RWPE2 (cell line): ENCODE measurements around the gene AURKAIP1.
"Not testable (repeated sequence)": the region's sequence is repeated elsewhere in the genome, so short reads cannot be mapped to it uniquely, and the experiment has no call there.

Experiments
- ATAC-seq: fragments of 200-7000 bp; cut with Tn5 transposase; 3 replicates; pipeline ENCODE4 v1.9.1; 2021; ENCODE audit warnings: low read depth
- DNase-seq: peaks from one replicate; pipeline ENCODE4 v3.0.0-alpha.2; 2020; ENCODE audit warnings: low spot score
- H3K27ac ChIP-seq: fragments of 450-650 bp; 2 replicates; pipeline ENCODE4 v1.5.1; 2017; ENCODE audit warnings: mild to moderate bottlenecking; ENCODE audit not compliant: poor library complexity, severe bottlenecking
- H3K27me3 ChIP-seq: fragments of 250-450 bp; sonication (Bioruptor Pico); 2 replicates; pipeline ENCODE4 v1.5.1; 2021; ENCODE audit warnings: mild to moderate bottlenecking, moderate library complexity; ENCODE audit not compliant: insufficient read depth, poor library complexity, severe bottlenecking
- H3K36me3 ChIP-seq: fragments of 250-450 bp; sonication (Bioruptor Pico); 2 replicates; pipeline ENCODE4 v1.5.1; 2020; ENCODE audit warnings: low read depth, mild to moderate bottlenecking, moderate library complexity
- H3K4me1 ChIP-seq: fragments of 250-450 bp; sonication (Bioruptor Pico); 2 replicates; pipeline ENCODE4 v1.5.1; 2021; ENCODE audit warnings: mild to moderate bottlenecking, moderate library complexity; ENCODE audit not compliant: insufficient read depth, poor library complexity, severe bottlenecking
- H3K4me3 ChIP-seq: fragments of 250-450 bp; sonication (Bioruptor Pico); 2 replicates; pipeline ENCODE4 v1.5.1; 2021; ENCODE audit warnings: mild to moderate bottlenecking, moderate library complexity; ENCODE audit not compliant: severe bottlenecking
- H3K9me3 ChIP-seq: fragments of 250-450 bp; sonication (Bioruptor Pico); 2 replicates; pipeline ENCODE4 v1.5.1; 2021; ENCODE audit warnings: mild to moderate bottlenecking, moderate library complexity; ENCODE audit not compliant: severe bottlenecking
- CTCF ChIP-seq: fragments of 450-650 bp; IDR thresholded peaks from one replicate; pipeline ENCODE4 v1.5.1; 2017; ENCODE audit warnings: mild to moderate bottlenecking, moderate library complexity; ENCODE audit not compliant: poor library complexity, severe bottlenecking

AURKAIP1 gene

GRCh38 chr1:1370771-1371300 lies 4.2 kb downstream of the AURKAIP1 start:
- DNase-seq = no peak
- H3K4me3 ChIP-seq = no peak overlapping the region

GRCh38 chr1:1370094-1370493 lies 4.9 kb downstream of the AURKAIP1 start:
- not testable (repeated sequence) for H3K27ac ChIP-seq, ATAC-seq, DNase-seq, H3K27me3 ChIP-seq, H3K4me1 ChIP-seq, H3K9me3 ChIP-seq, H3K36me3 ChIP-seq, H3K4me3 ChIP-seq

More at GRCh38 chr1:1370771-1371300, 4.2 kb downstream of the AURKAIP1 start:
- no peaks in the 10 kb centered on the region for H3K9me3 ChIP-seq
- H3K27me3 ChIP-seq = no peaks in the 10 kb centered on the region
- no peak for TF ChIP-seq CTCF
- ATAC-seq = no peak
- no peak overlapping the region for H3K27ac ChIP-seq
- peaks cover 4% of the 10 kb centered on the region for H3K4me1 ChIP-seq
- H3K36me3 ChIP-seq = peaks cover 8% of the 10 kb centered on the region

- ATAC-seq = no peak
- H3K9me3 ChIP-seq = no peaks in the 10 kb centered on the region
- H3K36me3 ChIP-seq = no peaks in the 10 kb centered on the region
- no peak overlapping the region for H3K27ac ChIP-seq
- H3K4me1 ChIP-seq = no peaks in the 10 kb centered on the region
- no peak for DNase-seq
- no peaks in the 10 kb centered on the region for H3K27me3 ChIP-seq
- no peak for TF ChIP-seq CTCF
- no peak overlapping the region for H3K4me3 ChIP-seq
Observed at GRCh38 chr1:1367315-1367714, 7.7 kb downstream of the AURKAIP1 start.

GRCh38 chr1:1366699-1367066 lies 8.3 kb downstream of the AURKAIP1 start:
- Histone ChIP-seq H3K36me3 (no peaks in the 10 kb centered on the region), H3K27me3 (no peaks in the 10 kb centered on the region), H3K4me1 (no peaks in the 10 kb centered on the region), H3K9me3 (no peaks in the 10 kb centered on the region), H3K4me3 (no peak overlapping the region), H3K27ac (no peak overlapping the region)
- DNase-seq = no peak
- no peak for TF ChIP-seq CTCF
- ATAC-seq = no peak

GRCh38 chr1:1365875-1366698 lies 8.9 kb downstream of the AURKAIP1 start:
- no peak for TF ChIP-seq CTCF
- ATAC-seq = no peak
- no peak for DNase-seq
- Histone ChIP-seq H3K4me1 (no peaks in the 10 kb centered on the region), H3K27me3 (no peaks in the 10 kb centered on the region), H3K27ac (no peak overlapping the region), H3K9me3 (no peaks in the 10 kb centered on the region), H3K4me3 (no peak overlapping the region), H3K36me3 (no peaks in the 10 kb centered on the region)
